ENCODE measurements around the gene HSPA4. TPM values are rescaled to one million over a fixed set of nuclear protein-coding genes. Genes with fewer than 3 reads are reported as not detected.

HSPA4 gene
- total and polyA plus RNA-seq, 2 donors (not counting 3 experiments of a cell fraction or from before 2014, with no cell fraction given), result 11.2 to 161 TPM

- no peak overlapping the region for H3K4me2 ChIP-seq (ENCODE audit: insufficient read depth, low read length)
- no peaks in the 10 kb centered on the region for H3K4me1 ChIP-seq (ENCODE audit: control insufficient read depth, extremely low read depth, insufficient read depth, low read length)
- H2AFZ ChIP-seq (ENCODE audit: low read depth, low read length), result no peak overlapping the region
- ChIA-PET POLR2A (no interaction called here), CTCF (interaction anchor here (1.0 kb wide), 1 partner anchor 11 kb away, joined by 3 read pairs; no protein-coding TSS in a partner anchor)
- H3K4me3 ChIP-seq (replicated peaks in 1 of 3; ENCODE audit: insufficient read depth in 1 of 3, low read depth in 1 of 3, low read length in 3 of 3), result no peak overlapping the region
- H3K9me3 ChIP-seq (replicated peaks; ENCODE audit: control insufficient read depth, insufficient read depth, low read length), result no peaks in the 10 kb centered on the region
- no peaks in the 10 kb centered on the region for H3K9me1 ChIP-seq (replicated peaks; ENCODE audit: control insufficient read depth, extremely low read depth, insufficient read depth, low read length)
- DNase-seq (ENCODE audit: low read depth, low spot score) (no peak), FAIRE-seq (no peak)
- no peaks in the 10 kb centered on the region for H4K20me1 ChIP-seq (replicated peaks; ENCODE audit: control insufficient read depth, extremely low read depth, insufficient read depth, low read length)
- intact Hi-C loops (cut with micrococcal nuclease) (no loop called here), dilution Hi-C loops (cut with MboI; ENCODE audit: extremely low pct_ligation_motif_present, low sequenced_read_pairs) (no loop called here)
- H3K9ac ChIP-seq (replicated peaks; ENCODE audit: extremely low read depth, insufficient read depth, low read length), result no peak overlapping the region
- no peak for TF ChIP-seq EZH2 (IDR thresholded peaks at IDR 0.05; ENCODE audit: borderline replicate concordance, low read depth, low read length, severe bottlenecking)
- no peak for TF ChIP-seq CTCF (IDR thresholded peaks at IDR 0.05; ENCODE audit: extremely low read depth in 1 of 2, insufficient read depth in 1 of 2, low read depth in 1 of 2, low read length in 2 of 2)
- no peak for TF ChIP-seq POLR2AphosphoS5 (IDR thresholded peaks at IDR 0.05; ENCODE audit: insufficient read depth, low read depth, low read length)
- no peak for TF ChIP-seq FOS (IDR thresholded peaks at IDR 0.05; ENCODE audit: borderline replicate concordance, insufficient read depth, low read length)
- TF ChIP-seq POLR2A (IDR thresholded peaks at IDR 0.05; ENCODE audit: low read depth, low read length), result no peak
- no peak for TF ChIP-seq JUN (IDR thresholded peaks at IDR 0.05; ENCODE audit: borderline replicate concordance, insufficient read depth, insufficient read length, low read depth)
- TF ChIP-seq GATA2 (IDR thresholded peaks at IDR 0.05; ENCODE audit: insufficient read depth, insufficient read length, low read depth, low read length), result no peak
- no peak for TF ChIP-seq MAX (IDR thresholded peaks at IDR 0.05; ENCODE audit: insufficient read depth, insufficient read length)
- TF ChIP-seq MYC (IDR thresholded peaks at IDR 0.05; ENCODE audit: low read depth, low read length), result no peak
- H3K27ac ChIP-seq (ENCODE audit: insufficient read depth, low read depth, low read length), result no peak overlapping the region
- H3K79me2 ChIP-seq (ENCODE audit: control insufficient read depth, insufficient read depth, low read length), result peaks cover 63% of the 10 kb centered on the region
- peaks cover 4 to 5% of the 10 kb centered on the region in 2 experiments for H3K36me3 ChIP-seq (ENCODE audit: control insufficient read depth in 2 of 2, extremely low read depth in 1 of 2, insufficient read depth in 2 of 2, low read length in 2 of 2)
- BruUV-seq (replicated peaks), result no TSS peak
- H3K27me3 ChIP-seq (ENCODE audit: control insufficient read depth in 2 of 2, insufficient read depth in 2 of 2, low read length in 2 of 2), result no peaks in the 10 kb centered on the region
Observed at GRCh38 chr5:133075572-133076536, 24.0 kb downstream of the HSPA4 start.
